ENCODE results near the gene HNF1A. TPM values are rescaled to one million over a fixed set of nuclear protein-coding genes. Genes with fewer than 3 reads are reported as not detected.

The HNF1A gene
- total and polyA plus RNA-seq, 2 of the 4 experiments (the other 2 are of a cell fraction), result under 0.01 TPM; not detected in 1

- Histone ChIP-seq H3K79me1 (ENCODE audit: low read depth in 1 of 2, low read length in 2 of 2) (no peaks in the 10 kb centered on the region), H4K91ac (ENCODE audit: insufficient read depth, low read depth, low read length) (no peak overlapping the region), H4K8ac (ENCODE audit: low read depth in 2 of 2, low read length in 2 of 2) (no peak overlapping the region), H3K4ac (ENCODE audit: low read depth, low read length) (no peak overlapping the region), H3K9me3 (ENCODE audit: control insufficient read depth, insufficient read depth, low read length) (no peaks in the 10 kb centered on the region), H3K23ac (ENCODE audit: low read depth, low read length) (no peak overlapping the region), H2AFZ (replicated peaks; ENCODE audit: low read length, poor library complexity) (no peak overlapping the region), H4K20me1 (ENCODE audit: insufficient read depth, low read length) (no peaks in the 10 kb centered on the region), H3K14ac (replicated peaks; ENCODE audit: low read depth, low read length) (no peak overlapping the region), H2BK20ac (ENCODE audit: low read depth, low read length) (no peak overlapping the region), H3K9me1 (ENCODE audit: insufficient read depth, low read length) (no peaks in the 10 kb centered on the region), H2AK5ac (ENCODE audit: low read depth, low read length) (no peak overlapping the region), H3K27me3 (ENCODE audit: control insufficient read depth, insufficient read depth, low read length) (peaks cover 5% of the 10 kb centered on the region; the same call in 1 of the 2 replicates), H4K5ac (ENCODE audit: low read depth, low read length) (no peak overlapping the region), H3K9ac (ENCODE audit: low read depth, low read length) (no peak overlapping the region), H3K4me2 (ENCODE audit: low read depth, low read length) (no peak overlapping the region), H3K18ac (ENCODE audit: low read depth, low read length) (no peak overlapping the region), H2AK9ac (replicated peaks; ENCODE audit: low read depth, low read length, poor library complexity) (no peak overlapping the region), H2BK120ac (ENCODE audit: low read depth, low read length) (no peak overlapping the region), H3K4me3 (ENCODE audit: insufficient read depth, low read depth, low read length) (no peak overlapping the region), H3K36me3 (ENCODE audit: control insufficient read depth, insufficient read depth, low read length) (peaks cover 2% of the 10 kb centered on the region; the same call in 1 of the 2 replicates), H3K56ac (ENCODE audit: extremely low read depth, insufficient read depth, low read length) (no peak overlapping the region), H2BK15ac (ENCODE audit: low read depth, low read length) (no peak overlapping the region), H2BK5ac (ENCODE audit: low read depth, low read length, poor library complexity, severe bottlenecking) (no peak overlapping the region), H3K27ac (ENCODE audit: insufficient read depth, low read length) (no peak overlapping the region), H3K4me1 (ENCODE audit: control insufficient read depth, insufficient read depth, low read length) (peaks cover 4% of the 10 kb centered on the region; the same call in 1 of the 2 replicates)
- ChIA-PET POLR2A (ENCODE audit: unreplicated experiment) (no interaction called here), CTCF (no interaction called here)
- intact Hi-C loops (cut with micrococcal nuclease), result no loop called here
- DNase-seq (no peak), ATAC-seq (ENCODE audit: low read depth) (no peak)
- WGBS, 2 experiments (ENCODE audit: extremely low coverage in 2 of 2, insufficient read length in 1 of 2), result 92% methylated on average over 4 of the region's 9 CpGs; no CpG with 5 or more reads in 1 of the 2 experiments
- TF ChIP-seq MAZ (IDR thresholded peaks at IDR 0.05; ENCODE audit: borderline replicate concordance, low read depth, low read length), result no peak
- no peak for TF ChIP-seq RFX5 (IDR thresholded peaks at IDR 0.05; ENCODE audit: low read depth, low read length)
- no peak for TF ChIP-seq SMC3 (IDR thresholded peaks at IDR 0.05; ENCODE audit: low read depth, low read length)
- no peak for TF ChIP-seq CTCF (conservative IDR thresholded peaks at IDR 0.05; ENCODE audit: low read depth, low read length)
- no peak for TF ChIP-seq ELK1 (IDR thresholded peaks at IDR 0.05; ENCODE audit: borderline replicate concordance, low read depth, low read length)
- no peak for TF ChIP-seq BHLHE40 (IDR thresholded peaks at IDR 0.05; ENCODE audit: low read depth, low read length)
- no peak for TF ChIP-seq MXI1 (IDR thresholded peaks at IDR 0.05; ENCODE audit: borderline replicate concordance, low read depth, low read length)
- TF ChIP-seq USF2 (IDR thresholded peaks at IDR 0.05; ENCODE audit: low read depth, low read length), result no peak
- TF ChIP-seq NFE2L2 (IDR thresholded peaks at IDR 0.05; ENCODE audit: low read depth, low read length), result no peak
- no peak for TF ChIP-seq POLR2A (IDR thresholded peaks at IDR 0.05; ENCODE audit: low read depth, low read length)
- TF ChIP-seq RAD21 (IDR thresholded peaks at IDR 0.05; ENCODE audit: low read length), result no peak
- TF ChIP-seq CHD1 (IDR thresholded peaks at IDR 0.05; ENCODE audit: low read depth, low read length), result no peak
- no peak for TF ChIP-seq RCOR1 (IDR thresholded peaks at IDR 0.05; ENCODE audit: insufficient replicate concordance, low read length)
- no peak for TF ChIP-seq MAFK (IDR thresholded peaks at IDR 0.05; ENCODE audit: low read depth, low read length)
- no peak for TF ChIP-seq CEBPB (IDR thresholded peaks at IDR 0.05; ENCODE audit: low read depth, low read length)
- no peak for TF ChIP-seq FOS (IDR thresholded peaks at IDR 0.05; ENCODE audit: low read depth, low read length)
- dilution Hi-C loops (cut with HindIII; ENCODE audit: low sequenced_read_pairs, unreplicated experiment), result no loop called here
- in situ Hi-C loops (cut with MboI; ENCODE audit: low sequenced_read_pairs), result no loop called here
- BruUV-seq (replicated peaks), result no TSS peak
These were observed 19.1 kb downstream of the HNF1A start for GRCh38 chr12:120997448-120997847.

Data from IMR-90 (cell line).